PC-9 (cell line): ENCODE data around the gene NTM. TPM values are rescaled to one million over a fixed set of nuclear protein-coding genes. Genes with fewer than 3 reads are reported as not detected.

Experiments used
- BruUV-seq: library from RNA; stranded (reverse); fragments of 400-500 nt; replicated peaks from 2 replicates; lab custom pipeline; 2021; lab: Mats Ljungman, UMichigan
- CTCF ChIA-PET: fragments of 300-600 bp; sonication (Branson Sonifier 250); formaldehyde crosslinking; loops from one replicate; lab custom pipeline; 2022; ENCODE audit warnings: antibody characterized with exemption; lab: Charles Lee
- POLR2A ChIA-PET: fragments of 300-600 bp; sonication (Branson Sonifier 250); formaldehyde crosslinking; loops from one replicate; lab custom pipeline; 2022; ENCODE audit warnings: antibody characterized with exemption; ENCODE audit not compliant: unreplicated experiment; lab: Charles Lee
- DNase-seq, 2 experiments: peaks; one replicate each; pipeline versions ENCODE4 v3.0.0 to v3.0.0-alpha.2; 2015 to 2022; ENCODE audit warnings: mixed read lengths in 1 of 2
- H2AFZ ChIP-seq: fragments of 200-600 bp; sonication (generic); 2 replicates; pipeline ENCODE4 v1.8.1; 2017; ENCODE audit warnings: antibody characterized with exemption
- H3F3A ChIP-seq: fragments of 200-600 bp; sonication (generic); 2 replicates; pipeline ENCODE4 v1.8.1; 2017; ENCODE audit warnings: antibody characterized with exemption, mild to moderate bottlenecking, low read depth; ENCODE audit not compliant: insufficient read depth
- H3K27ac ChIP-seq: fragments of 200-600 bp; sonication (generic); 2 replicates; pipeline ENCODE4 v1.6.1; 2016; ENCODE audit warnings: mixed run types
- H3K27me3 ChIP-seq: fragments of 200-600 bp; sonication (generic); 2 replicates; pipeline ENCODE4 v1.6.1; 2016; ENCODE audit warnings: low read depth, mixed run types; ENCODE audit not compliant: insufficient read depth
- H3K36me3 ChIP-seq: fragments of 200-600 bp; sonication (generic); 2 replicates; pipeline ENCODE4 v1.6.1; 2016; ENCODE audit warnings: low read depth, mixed run types
- H3K4me1 ChIP-seq: fragments of 200-600 bp; sonication (generic); replicated peaks from 2 replicates; pipeline ENCODE4 v1.6.1; 2016; ENCODE audit warnings: mixed run types; ENCODE audit not compliant: insufficient read depth
- H3K4me2 ChIP-seq: fragments of 200-600 bp; sonication (generic); 2 replicates; pipeline ENCODE4 v1.6.1; 2017; ENCODE audit warnings: mixed run types
- H3K4me3 ChIP-seq: fragments of 200-600 bp; sonication (generic); 2 replicates; pipeline ENCODE4 v1.6.1; 2016; ENCODE audit warnings: mixed run types
- H3K79me2 ChIP-seq: fragments of 200-600 bp; sonication (generic); 2 replicates; pipeline ENCODE4 v1.6.1; 2017; ENCODE audit warnings: low read depth, mixed run types
- H3K9me2 ChIP-seq: fragments of 200-600 bp; sonication (generic); 2 replicates; pipeline ENCODE4 v1.8.1; 2017; ENCODE audit warnings: mild to moderate bottlenecking; ENCODE audit not compliant: insufficient read depth
- H3K9me3 ChIP-seq: fragments of 200-600 bp; sonication (generic); 2 replicates; pipeline ENCODE4 v1.8.1; 2016; ENCODE audit warnings: low read depth; ENCODE audit not compliant: insufficient read depth
- H4K20me1 ChIP-seq: fragments of 200-600 bp; sonication (generic); 2 replicates; pipeline ENCODE4 v1.8.1; 2017; ENCODE audit not compliant: insufficient read depth
- EZH2 ChIP-seq: fragments of 200-600 bp; sonication (generic); IDR thresholded peaks from 2 replicates; pipeline ENCODE4 v1.8.0; 2017; ENCODE audit warnings: antibody characterized with exemption, low read depth
- intact Hi-C: fragments of 100-400 bp; cut with micrococcal nuclease; formaldehyde crosslinking; loops from one replicate; pipeline ENCODE4 v1.10.0; 2022; ENCODE audit not compliant: unreplicated experiment
- total RNA-seq: library from RNA; stranded (reverse); gene quantifications from 2 replicates; pipeline ENCODE4 v1.2.3, GENCODE V29; 2021
- TF ChIP-seq, protein P1 (sequence below): fragments of 200-600 bp; sonication (generic); conservative IDR thresholded peaks from 2 replicates; pipeline ENCODE4 v1.6.1; 2017; ENCODE audit warnings: mixed run types, antibody characterized with exemption, mild to moderate bottlenecking, moderate library complexity

NTM gene
- total RNA-seq, 1 experiment from 2014 or later: not detected

DNA sequence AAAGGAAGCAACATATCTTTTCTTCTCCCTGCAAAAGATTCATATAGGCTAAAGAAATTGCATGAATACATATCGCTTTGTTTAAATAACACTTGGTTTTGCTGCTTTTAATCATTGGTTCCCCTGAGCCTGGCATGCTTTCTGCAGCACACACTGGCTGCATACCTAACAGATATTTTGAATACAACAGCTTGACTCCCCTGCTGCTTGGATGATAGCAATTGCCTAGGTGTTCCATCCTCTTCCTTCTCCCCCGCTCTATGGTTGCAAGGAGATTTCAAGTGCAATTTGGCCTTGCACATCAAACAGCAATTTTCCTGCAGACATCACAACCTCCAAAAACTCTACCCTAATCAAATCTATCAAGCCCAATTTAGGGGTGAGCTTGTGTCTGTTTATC, 430.0 kb downstream of the NTM start:
- H3K9me2 ChIP-seq: no peaks in the 10 kb centered on the region
- POLR2A ChIA-PET: no interaction called here
- no peaks in the 10 kb centered on the region for H3F3A ChIP-seq
- TF ChIP-seq, protein P1, sequence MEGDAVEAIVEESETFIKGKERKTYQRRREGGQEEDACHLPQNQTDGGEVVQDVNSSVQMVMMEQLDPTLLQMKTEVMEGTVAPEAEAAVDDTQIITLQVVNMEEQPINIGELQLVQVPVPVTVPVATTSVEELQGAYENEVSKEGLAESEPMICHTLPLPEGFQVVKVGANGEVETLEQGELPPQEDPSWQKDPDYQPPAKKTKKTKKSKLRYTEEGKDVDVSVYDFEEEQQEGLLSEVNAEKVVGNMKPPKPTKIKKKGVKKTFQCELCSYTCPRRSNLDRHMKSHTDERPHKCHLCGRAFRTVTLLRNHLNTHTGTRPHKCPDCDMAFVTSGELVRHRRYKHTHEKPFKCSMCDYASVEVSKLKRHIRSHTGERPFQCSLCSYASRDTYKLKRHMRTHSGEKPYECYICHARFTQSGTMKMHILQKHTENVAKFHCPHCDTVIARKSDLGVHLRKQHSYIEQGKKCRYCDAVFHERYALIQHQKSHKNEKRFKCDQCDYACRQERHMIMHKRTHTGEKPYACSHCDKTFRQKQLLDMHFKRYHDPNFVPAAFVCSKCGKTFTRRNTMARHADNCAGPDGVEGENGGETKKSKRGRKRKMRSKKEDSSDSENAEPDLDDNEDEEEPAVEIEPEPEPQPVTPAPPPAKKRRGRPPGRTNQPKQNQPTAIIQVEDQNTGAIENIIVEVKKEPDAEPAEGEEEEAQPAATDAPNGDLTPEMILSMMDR: no peak
- no peak for TF ChIP-seq EZH2
- no peak for DNase-seq
- peaks cover 45% of the 10 kb centered on the region for H3K27me3 ChIP-seq
- H3K36me3 ChIP-seq: no peaks in the 10 kb centered on the region
- BruUV-seq: no TSS peak
- H3K4me1 ChIP-seq: no peaks in the 10 kb centered on the region
- no peak overlapping the region for H3K27ac ChIP-seq
- no peaks in the 10 kb centered on the region for H3K9me3 ChIP-seq
- no peaks in the 10 kb centered on the region; the same call in 1 of the 2 replicates for H4K20me1 ChIP-seq
- H2AFZ ChIP-seq: no peak overlapping the region
- no peak overlapping the region for H3K4me3 ChIP-seq
- no peak overlapping the region for H3K4me2 ChIP-seq
- H3K79me2 ChIP-seq: no peaks in the 10 kb centered on the region
- CTCF ChIA-PET: no interaction called here
- intact Hi-C loops: no loop called here

DNA sequence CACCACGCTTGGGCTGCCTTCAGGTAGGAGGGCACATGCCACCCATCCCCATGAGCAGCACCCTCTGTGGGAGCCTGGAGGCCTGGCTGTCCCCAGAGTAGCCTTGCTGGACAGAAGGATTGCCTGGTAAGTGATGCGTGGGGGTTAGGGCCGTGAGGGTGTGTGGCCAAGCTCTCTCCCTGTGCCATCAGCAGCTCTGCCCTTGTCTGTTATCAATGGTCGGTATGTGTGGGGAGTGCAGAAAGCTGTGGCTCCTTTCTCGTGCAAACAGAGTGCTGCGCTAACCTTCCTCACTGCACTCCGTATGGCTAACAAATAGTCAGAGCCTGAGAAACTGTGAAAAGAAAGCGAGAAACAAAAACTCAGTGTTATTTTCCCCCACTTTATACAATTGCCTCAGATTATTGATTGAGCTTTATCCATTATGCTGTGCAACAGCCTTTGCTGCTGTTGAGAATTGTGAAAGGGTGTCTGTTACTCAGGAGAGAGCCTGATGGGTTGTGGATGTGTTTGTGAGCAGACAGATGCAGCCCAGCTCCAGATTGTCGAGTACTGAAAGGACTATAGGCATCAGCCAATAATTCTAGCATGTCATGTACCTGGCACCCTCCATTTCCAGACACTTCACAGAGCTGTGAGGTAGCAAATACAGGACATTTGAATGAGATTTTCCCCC, 432.2 kb downstream of the NTM start:
- H3K79me2 ChIP-seq: no peaks in the 10 kb centered on the region
- H2AFZ ChIP-seq: no peak overlapping the region
- H3F3A ChIP-seq: no peaks in the 10 kb centered on the region
- H3K4me1 ChIP-seq: no peaks in the 10 kb centered on the region
- H3K27ac ChIP-seq: no peak overlapping the region
- H3K36me3 ChIP-seq: no peaks in the 10 kb centered on the region
- no TSS peak for BruUV-seq
- CTCF ChIA-PET: no interaction called here
- H3K9me2 ChIP-seq: no peaks in the 10 kb centered on the region
- H3K9me3 ChIP-seq: no peaks in the 10 kb centered on the region
- H3K4me3 ChIP-seq: no peak overlapping the region
- TF ChIP-seq EZH2: no peak
- TF ChIP-seq, protein P1: no peak
- H3K27me3 ChIP-seq: peaks cover 33% of the 10 kb centered on the region
- POLR2A ChIA-PET: no interaction called here
- H4K20me1 ChIP-seq: no peaks in the 10 kb centered on the region
- no peak overlapping the region for H3K4me2 ChIP-seq
- no peak for DNase-seq
- intact Hi-C loops: no loop called here

DNA sequence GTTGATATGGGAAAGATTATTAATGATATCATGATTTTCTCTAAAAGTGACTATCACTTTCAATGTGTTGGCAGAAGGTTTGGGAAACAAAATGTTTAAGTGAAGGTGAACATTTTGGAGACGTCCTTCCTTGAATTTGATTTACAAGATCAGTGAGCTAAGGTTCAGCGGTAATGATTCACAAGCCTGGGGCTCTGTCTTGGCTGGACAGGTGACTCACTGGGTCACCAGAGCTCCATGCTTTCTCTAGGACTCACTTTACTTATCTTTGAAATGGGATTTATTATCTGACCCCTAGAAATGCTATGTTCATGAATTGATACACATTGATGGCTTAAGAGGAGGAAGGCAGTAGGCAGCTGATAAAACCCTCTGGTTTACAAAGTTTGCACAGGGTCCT, 437.5 kb downstream of the NTM start:
- H3K4me1 ChIP-seq: no peaks in the 10 kb centered on the region
- no peaks in the 10 kb centered on the region for H3K79me2 ChIP-seq
- no peak overlapping the region for H3K4me3 ChIP-seq
- POLR2A ChIA-PET: no interaction called here
- no TSS peak for BruUV-seq
- intact Hi-C loops: no loop called here
- H3K4me2 ChIP-seq: no peak overlapping the region
- H3K27ac ChIP-seq: no peak overlapping the region
- H3K9me3 ChIP-seq: no peaks in the 10 kb centered on the region
- H4K20me1 ChIP-seq: no peaks in the 10 kb centered on the region
- no peaks in the 10 kb centered on the region for H3K36me3 ChIP-seq
- H3F3A ChIP-seq: no peaks in the 10 kb centered on the region
- no peak overlapping the region for H2AFZ ChIP-seq
- CTCF ChIA-PET: no interaction called here
- H3K9me2 ChIP-seq: no peaks in the 10 kb centered on the region
- no peak for DNase-seq
- no peak for TF ChIP-seq EZH2
- TF ChIP-seq, protein P1: no peak
- peaks cover 24% of the 10 kb centered on the region for H3K27me3 ChIP-seq
